Testis (tissue), 3 donors: Measurements from ENCODE around the gene NTNG2. TPM values are rescaled to one million over a fixed set of nuclear protein-coding genes. Genes with fewer than 3 reads are reported as not detected.

Experiments
- DNase-seq: peaks from one replicate; pipeline ENCODE4 v3.0.0-alpha.2; 2019
- H3K27ac ChIP-seq, 2 donors: fragments of 200-600 bp; sonication (generic); one replicate each; pipeline ENCODE4 v1.5.1; 2019
- H3K27me3 ChIP-seq: fragments of 200-600 bp; sonication (generic); one replicate; pipeline ENCODE4 v1.5.1; 2019
- H3K36me3 ChIP-seq: fragments of 200-600 bp; sonication (generic); one replicate; pipeline ENCODE4 v1.5.1; 2017; ENCODE audit warnings: low read depth; ENCODE audit errors: missing control alignments
- H3K4me1 ChIP-seq: fragments of 200-600 bp; sonication (generic); one replicate; pipeline ENCODE4 v1.5.1; 2019
- H3K4me3 ChIP-seq, 2 donors: fragments of 200-600 bp; sonication (generic); one replicate each; pipeline ENCODE4 v1.5.1; 2017 to 2019
- H3K9me3 ChIP-seq: fragments of 200-600 bp; sonication (generic); one replicate; pipeline ENCODE4 v1.5.1; 2017
- POLR2A ChIP-seq: fragments of 450-650 bp; IDR thresholded peaks from one replicate; pipeline ENCODE4 v1.6.1; 2017; ENCODE audit warnings: antibody characterized with exemption, mild to moderate bottlenecking, moderate library complexity
- WGBS, 2 donors: methylation state at CpG; one replicate each; pipeline ENCODE4 v1.1.5; 2018; 5-methylcytosine and 5-hydroxymethylcytosine counted together
- intact Hi-C: fragments of 100-400 bp; cut with DNase I; formaldehyde crosslinking; loops from one replicate; pipeline ENCODE4 v1.15.1; 2023; ENCODE audit warnings: low total_unique reads
- polyA plus RNA-seq: library from polyadenylated mRNA; stranded (reverse); fragments of 350-450 nt; fragmentation: Illumina TruSeq; extraction: RNeasy Lipid Tissue Mini Kit (QIAGEN cat#74804); gene quantifications from one replicate; pipeline ENCODE4 v1.2.3, GENCODE V29; 2014; ENCODE audit warnings: low read depth, low replicate concordance; ENCODE audit not compliant: insufficient read depth
- total RNA-seq, 2 donors: library from RNA; depleted of rRNA; stranded (reverse); fragments of >200 nt; gene quantifications; one replicate each; pipeline ENCODE4 v1.2.3, GENCODE V29; 2016
- TF ChIP-seq, protein P1 (sequence below), 3 experiments: fragments of 450-650 bp in 2 of 3; fragments of 200-600 bp in 1 of 3; sonication (generic) in 1 of 3; IDR thresholded peaks; one replicate each; pipeline ENCODE4 v1.5.1; 2016 to 2019; ENCODE audit warnings: antibody characterized with exemption in 3 of 3, mild to moderate bottlenecking in 2 of 3, moderate library complexity in 1 of 3

Gene NTNG2
- total and polyA plus RNA-seq, 3 donors from 2014 or later: 3.3 to 29.0 (median 23.7) TPM

DNA sequence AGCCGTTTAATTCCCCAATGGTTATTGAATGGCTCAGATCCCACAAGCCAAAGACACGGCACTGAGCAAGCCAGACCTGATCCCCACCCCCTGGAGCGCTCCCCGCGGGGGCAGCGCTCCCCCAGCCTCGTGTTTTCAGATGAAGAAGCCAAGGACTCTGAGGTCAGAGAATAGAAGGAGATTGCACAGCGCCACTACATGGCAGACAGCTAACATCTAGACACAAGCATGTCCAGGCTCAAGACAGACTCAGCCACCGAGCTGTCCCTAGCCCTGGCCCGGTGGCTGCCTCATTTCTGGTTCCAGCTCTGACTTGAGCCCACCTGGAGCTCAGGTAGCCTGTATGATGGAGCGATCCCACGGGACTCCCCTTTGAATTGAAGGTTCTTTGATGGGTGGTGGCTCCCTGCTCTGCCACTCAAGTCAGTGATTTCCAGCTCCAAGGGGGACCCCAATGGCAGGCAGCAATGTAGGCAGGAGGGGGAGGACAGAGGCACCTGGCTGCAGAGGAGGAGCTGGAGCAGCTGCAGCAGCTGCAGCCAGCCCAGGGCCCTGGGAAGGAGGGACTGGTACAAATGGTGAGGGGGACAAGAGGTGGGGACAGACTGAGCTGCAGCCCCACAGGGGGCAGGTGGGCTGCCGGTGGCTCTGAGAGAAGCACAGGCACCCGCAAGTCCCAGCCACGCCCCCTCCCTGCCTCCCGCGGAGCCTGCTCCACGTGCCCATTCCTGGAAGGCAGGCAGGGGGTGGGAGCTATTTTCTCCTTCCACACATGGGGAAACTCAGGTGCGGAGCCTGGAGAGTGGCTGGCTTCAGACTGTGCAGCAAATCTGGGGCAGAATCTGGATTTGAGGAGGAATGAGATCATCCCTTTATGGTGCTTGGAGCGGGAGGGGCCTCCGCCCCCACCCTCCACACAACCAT is 40.2 kb downstream of the NTNG2 start:
- H3K36me3 ChIP-seq: no peaks in the 10 kb centered on the region
- WGBS, 2 donors: 51 to 60% methylated on average over 14 to 20 of the region's 21 CpGs
- no peak for DNase-seq
- H3K4me1 ChIP-seq: no peaks in the 10 kb centered on the region
- H3K9me3 ChIP-seq: no peaks in the 10 kb centered on the region
- TF ChIP-seq, protein P1, sequence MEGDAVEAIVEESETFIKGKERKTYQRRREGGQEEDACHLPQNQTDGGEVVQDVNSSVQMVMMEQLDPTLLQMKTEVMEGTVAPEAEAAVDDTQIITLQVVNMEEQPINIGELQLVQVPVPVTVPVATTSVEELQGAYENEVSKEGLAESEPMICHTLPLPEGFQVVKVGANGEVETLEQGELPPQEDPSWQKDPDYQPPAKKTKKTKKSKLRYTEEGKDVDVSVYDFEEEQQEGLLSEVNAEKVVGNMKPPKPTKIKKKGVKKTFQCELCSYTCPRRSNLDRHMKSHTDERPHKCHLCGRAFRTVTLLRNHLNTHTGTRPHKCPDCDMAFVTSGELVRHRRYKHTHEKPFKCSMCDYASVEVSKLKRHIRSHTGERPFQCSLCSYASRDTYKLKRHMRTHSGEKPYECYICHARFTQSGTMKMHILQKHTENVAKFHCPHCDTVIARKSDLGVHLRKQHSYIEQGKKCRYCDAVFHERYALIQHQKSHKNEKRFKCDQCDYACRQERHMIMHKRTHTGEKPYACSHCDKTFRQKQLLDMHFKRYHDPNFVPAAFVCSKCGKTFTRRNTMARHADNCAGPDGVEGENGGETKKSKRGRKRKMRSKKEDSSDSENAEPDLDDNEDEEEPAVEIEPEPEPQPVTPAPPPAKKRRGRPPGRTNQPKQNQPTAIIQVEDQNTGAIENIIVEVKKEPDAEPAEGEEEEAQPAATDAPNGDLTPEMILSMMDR (IDR thresholded peaks at IDR 0.05): no peak
- no peak for TF ChIP-seq POLR2A
- H3K27ac ChIP-seq: no peak overlapping the region
- intact Hi-C loops: no loop called here
- H3K4me3 ChIP-seq: no peak overlapping the region
- no peaks in the 10 kb centered on the region for H3K27me3 ChIP-seq

DNA sequence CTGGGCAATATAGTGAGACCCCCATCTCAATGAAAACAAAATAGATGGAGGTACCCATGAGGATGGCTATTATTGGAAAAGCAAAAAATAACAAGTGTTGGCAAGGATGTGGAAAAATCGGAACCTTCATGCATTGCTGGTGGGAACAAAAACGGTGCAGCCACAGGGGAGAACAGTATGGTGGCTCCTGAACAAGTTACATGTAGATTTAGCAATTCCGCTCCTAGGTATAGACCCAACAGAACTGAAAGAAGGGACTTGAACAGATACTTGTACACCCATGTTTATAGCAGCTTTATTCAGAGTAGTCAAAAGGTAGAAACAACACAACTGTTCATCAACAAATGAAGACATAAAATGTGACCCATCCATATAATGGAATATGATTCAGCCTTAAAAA is 43.0 kb downstream of the NTNG2 start:
- no peak overlapping the region for H3K4me3 ChIP-seq
- TF ChIP-seq, protein P1 (IDR thresholded peaks at IDR 0.05): no peak
- TF ChIP-seq POLR2A: no peak
- no peaks in the 10 kb centered on the region for H3K9me3 ChIP-seq
- no peaks in the 10 kb centered on the region for H3K27me3 ChIP-seq
- H3K27ac ChIP-seq: no peak overlapping the region
- H3K4me1 ChIP-seq: no peaks in the 10 kb centered on the region
- DNase-seq: no peak
- H3K36me3 ChIP-seq: no peaks in the 10 kb centered on the region
- intact Hi-C loops: no loop called here
- 89 to 94% methylated on average over 3 of the region's 3 CpGs for WGBS, 2 donors

DNA sequence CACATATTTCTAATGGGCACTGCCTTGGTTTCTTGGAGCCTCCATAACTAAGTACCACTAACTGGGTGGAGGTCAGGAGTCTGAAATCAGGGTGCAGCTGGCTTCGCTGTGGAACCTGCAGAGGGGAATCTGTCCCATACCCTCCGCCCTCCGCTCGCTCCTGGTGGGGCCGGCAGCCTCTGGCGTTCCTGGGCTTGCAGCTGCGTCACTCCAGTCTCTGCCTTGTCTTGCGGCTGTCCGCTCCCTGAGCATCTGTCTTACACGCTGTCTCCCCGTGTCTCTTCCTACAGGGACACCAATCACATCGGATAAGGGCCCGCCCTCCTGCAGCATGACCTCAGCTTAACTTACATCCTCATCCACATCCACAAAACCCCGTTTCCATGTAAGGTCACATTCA is 45.4 kb downstream of the NTNG2 start:
- Histone ChIP-seq H3K9me3 (no peaks in the 10 kb centered on the region), H3K4me3 (no peak overlapping the region), H3K4me1 (no peaks in the 10 kb centered on the region), H3K27me3 (no peaks in the 10 kb centered on the region), H3K36me3 (no peaks in the 10 kb centered on the region), H3K27ac (no peak overlapping the region)
- no peak for TF ChIP-seq POLR2A
- TF ChIP-seq, protein P1 (IDR thresholded peaks at IDR 0.05): no peak
- DNase-seq: no peak
- intact Hi-C loops: no loop called here
- 81 to 82% methylated on average over 14 of the region's 14 CpGs for WGBS, 2 donors

DNA sequence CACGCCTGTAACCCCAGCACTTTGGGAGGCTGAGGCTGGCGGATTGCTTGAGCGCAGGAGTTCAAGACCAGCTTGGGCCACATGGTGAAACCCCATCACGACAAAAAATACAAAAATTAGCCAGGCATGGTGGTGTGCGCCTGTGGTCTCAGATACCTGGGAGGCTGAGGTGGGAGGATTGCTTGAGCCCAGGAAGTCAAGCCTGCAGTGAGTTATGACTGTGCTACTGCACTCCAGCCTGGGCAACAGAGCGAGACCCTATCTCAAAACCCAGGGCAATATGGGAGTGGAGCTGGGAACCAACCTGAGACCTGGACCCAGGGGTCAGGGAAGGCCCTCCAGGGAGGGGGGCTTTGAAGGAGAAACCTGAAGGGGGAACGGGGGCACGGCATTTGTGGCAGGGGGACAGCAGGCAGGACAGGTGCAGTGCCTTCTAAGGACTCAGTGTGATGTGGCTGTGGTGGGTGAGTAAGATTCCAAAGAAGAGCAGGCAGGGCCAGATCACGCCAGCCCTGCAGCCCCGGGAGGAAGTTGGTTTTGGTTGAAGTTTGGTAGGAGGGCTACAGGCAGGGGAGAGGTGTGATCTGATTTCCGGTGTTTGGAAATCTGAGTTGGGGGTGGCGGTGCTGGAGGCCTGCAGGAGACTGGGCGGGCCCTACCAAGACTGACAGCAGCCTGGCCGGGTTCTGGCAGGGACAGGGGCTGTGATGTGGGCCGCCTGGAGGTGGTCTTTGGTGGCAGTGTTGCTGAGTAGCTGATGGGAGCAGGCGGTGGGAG is 46.2 kb downstream of the NTNG2 start:
- WGBS, 2 donors: 84 to 90% methylated on average over 16 of the region's 16 CpGs
- H3K27me3 ChIP-seq: no peaks in the 10 kb centered on the region
- H3K9me3 ChIP-seq: no peaks in the 10 kb centered on the region
- DNase-seq: no peak
- H3K4me3 ChIP-seq: no peak overlapping the region
- no peaks in the 10 kb centered on the region for H3K36me3 ChIP-seq
- no peak overlapping the region for H3K27ac ChIP-seq
- no peaks in the 10 kb centered on the region for H3K4me1 ChIP-seq
- intact Hi-C loops: no loop called here
- TF ChIP-seq, protein P1 (IDR thresholded peaks at IDR 0.05): no peak
- no peak for TF ChIP-seq POLR2A
